HG03432 (cell line): ENCODE results near the gene RTP5.
A peak's percentile ranks its signal among the peaks of the same experiment; 100 is the strongest.
"Not testable (repeated sequence)": the region's sequence is repeated elsewhere in the genome, so short reads cannot be mapped to it uniquely, and the experiment has no call there.

ENCODE experiments used
- ATAC-seq: cut with Tn5 transposase; IDR thresholded peaks from one replicate; pipeline ENCODE4 v1.9.1; 2021; ENCODE audit warnings: mild to moderate bottlenecking, moderate library complexity; ENCODE audit not compliant: unreplicated experiment

Gene RTP5

GRCh38 chr2:241869087-241869961, at the start of gene RTP5:
TSS of gene RTP5 (plus strand) at chr2:241869729. CDS start at chr2:241869757, 28 bp downstream.
- no peak for ATAC-seq

- ATAC-seq: not testable (repeated sequence)
These were observed 49.4 kb upstream of the RTP5 start for GRCh38 chr2:241819947-241820624.

GRCh38 chr2:241820625-241821384, 48.7 kb upstream of the RTP5 start:
- ATAC-seq: no peak

- no peak for ATAC-seq
These were observed 47.9 kb upstream of the RTP5 start for GRCh38 chr2:241821460-241822263.

GRCh38 chr2:241822264-241822623, 47.3 kb upstream of the RTP5 start:
- ATAC-seq: no peak

- not testable (repeated sequence) for ATAC-seq
These were observed 45.7 kb upstream of the RTP5 start for GRCh38 chr2:241823531-241824437.

GRCh38 chr2:241827394-241827793, 42.1 kb upstream of the RTP5 start:
- ATAC-seq: no peak

GRCh38 chr2:241833101-241833663, 36.3 kb upstream of the RTP5 start:
- no peak for ATAC-seq

- not testable (repeated sequence) for ATAC-seq
These were observed 35.6 kb upstream of the RTP5 start for GRCh38 chr2:241833756-241834526.

- no peak for ATAC-seq
These were observed 34.9 kb upstream of the RTP5 start for GRCh38 chr2:241834527-241835210.

- no peak for ATAC-seq
These were observed 33.9 kb upstream of the RTP5 start for GRCh38 chr2:241835611-241836010.

- ATAC-seq: no peak
These were observed 33.2 kb upstream of the RTP5 start for GRCh38 chr2:241836292-241836691.

- ATAC-seq: no peak
These were observed 32.1 kb upstream of the RTP5 start for GRCh38 chr2:241837197-241837965.

GRCh38 chr2:241841181-241842066, 28.1 kb upstream of the RTP5 start:
- ATAC-seq: no peak

GRCh38 chr2:241842067-241842415, 27.5 kb upstream of the RTP5 start:
- ATAC-seq: no peak

GRCh38 chr2:241842620-241843211, 26.8 kb upstream of the RTP5 start:
- ATAC-seq: peak; percentile 34
